Epithelial cell of esophagus (primary cell): ENCODE results near the gene NECTIN4.
A peak's percentile ranks its signal among the peaks of the same experiment; 100 is the strongest.

ENCODE experiments used
- DNase-seq: peaks from one replicate; pipeline ENCODE4 v3.0.0; 2010; ENCODE audit warnings: low read depth
- H3K4me3 ChIP-seq: 2 replicates; pipeline ENCODE4 v1.5.1; 2011; ENCODE audit warnings: mild to moderate bottlenecking, low read length, control low read depth
- TF ChIP-seq, protein P1 (sequence below): IDR thresholded peaks from 2 replicates; pipeline ENCODE4 v1.5.1; 2011; ENCODE audit warnings: low read depth, mild to moderate bottlenecking, low read length, control low read depth, inconsistent platforms; ENCODE audit not compliant: insufficient read depth; ENCODE audit errors: missing control alignments

NECTIN4 gene

DNA sequence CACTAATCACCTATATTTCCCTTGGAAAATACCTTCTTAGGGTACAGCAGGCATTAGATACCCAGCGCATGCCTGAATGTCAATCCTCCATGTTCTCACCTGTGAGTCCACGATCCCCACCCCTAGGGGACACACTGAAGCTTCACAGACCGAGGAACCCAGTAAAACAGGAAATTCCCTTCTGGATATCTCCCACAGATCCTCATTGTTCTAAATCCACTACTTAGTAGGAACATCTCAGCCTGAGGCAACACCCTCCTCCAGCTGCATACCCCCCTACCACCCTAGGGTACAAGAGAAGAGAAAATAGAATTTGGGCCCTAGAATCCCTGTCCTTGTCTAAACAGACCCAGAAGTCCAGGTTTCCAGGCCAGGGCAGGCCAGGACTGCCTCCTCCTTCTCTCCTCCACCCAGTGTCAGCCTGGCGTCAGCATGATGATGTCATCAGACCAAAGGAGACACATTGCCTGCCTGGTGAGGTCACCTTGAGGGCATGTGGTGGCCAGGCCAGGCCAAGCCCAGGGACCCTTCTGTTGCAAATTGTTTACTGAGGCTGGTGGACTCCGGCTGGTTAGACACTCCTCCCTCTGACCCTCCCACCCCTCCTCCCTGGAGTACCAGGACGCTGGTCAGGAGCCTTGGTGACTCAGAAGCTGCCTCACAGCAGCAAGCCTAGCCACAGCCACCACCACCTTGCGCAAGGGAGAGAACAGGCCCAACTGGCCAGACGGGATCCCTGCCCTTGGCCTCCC lies 6.2 kb downstream of the NECTIN4 start:
- TF ChIP-seq, protein P1, sequence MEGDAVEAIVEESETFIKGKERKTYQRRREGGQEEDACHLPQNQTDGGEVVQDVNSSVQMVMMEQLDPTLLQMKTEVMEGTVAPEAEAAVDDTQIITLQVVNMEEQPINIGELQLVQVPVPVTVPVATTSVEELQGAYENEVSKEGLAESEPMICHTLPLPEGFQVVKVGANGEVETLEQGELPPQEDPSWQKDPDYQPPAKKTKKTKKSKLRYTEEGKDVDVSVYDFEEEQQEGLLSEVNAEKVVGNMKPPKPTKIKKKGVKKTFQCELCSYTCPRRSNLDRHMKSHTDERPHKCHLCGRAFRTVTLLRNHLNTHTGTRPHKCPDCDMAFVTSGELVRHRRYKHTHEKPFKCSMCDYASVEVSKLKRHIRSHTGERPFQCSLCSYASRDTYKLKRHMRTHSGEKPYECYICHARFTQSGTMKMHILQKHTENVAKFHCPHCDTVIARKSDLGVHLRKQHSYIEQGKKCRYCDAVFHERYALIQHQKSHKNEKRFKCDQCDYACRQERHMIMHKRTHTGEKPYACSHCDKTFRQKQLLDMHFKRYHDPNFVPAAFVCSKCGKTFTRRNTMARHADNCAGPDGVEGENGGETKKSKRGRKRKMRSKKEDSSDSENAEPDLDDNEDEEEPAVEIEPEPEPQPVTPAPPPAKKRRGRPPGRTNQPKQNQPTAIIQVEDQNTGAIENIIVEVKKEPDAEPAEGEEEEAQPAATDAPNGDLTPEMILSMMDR: no peak
- peak overlapping the region; percentile 36 for H3K4me3 ChIP-seq
- peak; percentile 99 for DNase-seq

DNA sequence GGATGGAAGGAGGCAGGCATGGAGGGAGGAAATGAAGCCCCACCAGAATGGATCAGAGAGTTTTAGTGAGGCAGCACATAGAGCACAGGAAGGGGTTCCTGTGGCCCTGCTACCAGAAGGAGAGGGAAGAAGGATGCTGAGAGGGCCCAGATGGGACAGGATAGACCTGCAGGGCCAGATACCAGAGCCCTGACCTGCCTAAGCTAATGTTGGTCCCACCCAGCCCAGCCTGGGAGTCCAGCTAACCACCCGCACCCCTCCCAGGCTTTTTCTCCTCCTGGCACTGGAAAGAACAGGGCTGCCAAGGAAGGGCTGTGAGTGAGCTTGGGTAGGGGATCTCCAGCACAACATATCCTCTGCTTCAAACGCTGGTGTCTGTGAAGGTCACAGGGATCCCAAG lies 6.9 kb downstream of the NECTIN4 start:
- H3K4me3 ChIP-seq: no peak overlapping the region

DNA sequence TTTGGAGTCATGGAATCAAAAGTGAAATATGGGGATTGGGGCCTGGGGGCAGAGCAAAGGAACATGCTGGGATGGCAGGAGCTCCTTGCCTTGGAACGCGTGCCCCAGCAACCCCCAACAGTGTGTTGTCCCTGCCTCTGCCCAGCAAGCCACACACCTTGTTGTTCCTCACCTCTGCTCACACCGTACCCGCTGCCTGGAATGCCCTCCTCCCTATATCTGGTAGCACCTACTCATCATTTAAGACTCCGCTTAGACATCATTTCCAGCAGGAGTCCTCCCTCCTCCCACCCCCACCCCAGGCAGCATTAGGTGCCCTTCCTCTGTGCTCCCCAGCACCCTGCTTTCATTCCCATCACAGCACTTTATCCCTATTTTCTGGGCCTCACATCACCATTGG lies 7.8 kb downstream of the NECTIN4 start:
- TF ChIP-seq, protein P1: no peak
- peak; percentile 48 for DNase-seq
- no peak overlapping the region for H3K4me3 ChIP-seq

More for the DNA sequence above, 6.9 kb downstream of the NECTIN4 start:
- TF ChIP-seq, protein P1: no peak
- DNase-seq: peak; percentile 73

DNA sequence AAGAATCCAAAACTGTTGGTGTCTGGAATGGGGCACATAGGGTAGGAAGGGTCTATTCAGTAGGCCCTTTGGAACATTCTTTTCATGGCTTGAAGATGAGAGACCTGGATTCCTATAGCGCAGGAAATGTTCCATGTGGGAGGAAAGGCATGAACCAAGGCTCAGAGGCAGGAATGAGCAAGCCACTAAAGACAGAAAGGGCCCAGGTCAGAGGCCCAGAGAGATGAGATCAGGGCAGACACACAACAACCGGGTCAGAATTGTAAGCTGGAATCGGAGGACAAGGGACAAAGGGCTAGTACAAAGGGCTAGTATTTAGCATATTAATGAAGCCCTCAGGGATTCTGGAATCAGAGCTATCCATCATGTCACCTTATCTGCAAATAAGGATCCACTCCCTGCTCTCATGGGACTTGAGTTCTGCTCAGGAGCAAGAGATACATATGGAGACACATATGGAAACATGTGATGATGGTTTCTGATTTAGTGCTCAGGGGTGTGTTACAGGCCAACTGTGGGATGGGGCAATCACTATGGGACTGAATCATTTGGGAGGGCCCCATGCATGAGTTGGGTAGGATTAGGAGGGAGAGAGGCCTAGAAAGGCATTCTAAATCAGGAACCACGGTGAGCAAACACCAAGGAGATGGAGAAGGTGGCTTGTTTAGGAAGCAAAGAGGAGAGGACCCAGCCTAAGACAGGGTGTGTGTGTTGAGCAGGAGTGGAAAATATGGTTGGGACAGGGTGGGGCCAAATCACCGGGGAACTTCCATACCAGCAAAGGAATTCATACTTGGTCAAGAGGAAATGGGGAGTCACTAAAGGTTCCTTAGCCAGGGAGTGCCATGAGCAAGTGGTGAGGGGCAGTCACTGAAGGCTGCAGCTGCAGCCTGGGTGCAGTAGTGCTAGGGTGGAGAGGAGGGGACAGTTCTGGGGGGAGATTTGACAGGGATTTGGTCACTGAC lies 8.6 kb downstream of the NECTIN4 start:
- DNase-seq: peak; percentile 84
- no peak overlapping the region for H3K4me3 ChIP-seq
- TF ChIP-seq, protein P1: no peak

DNA sequence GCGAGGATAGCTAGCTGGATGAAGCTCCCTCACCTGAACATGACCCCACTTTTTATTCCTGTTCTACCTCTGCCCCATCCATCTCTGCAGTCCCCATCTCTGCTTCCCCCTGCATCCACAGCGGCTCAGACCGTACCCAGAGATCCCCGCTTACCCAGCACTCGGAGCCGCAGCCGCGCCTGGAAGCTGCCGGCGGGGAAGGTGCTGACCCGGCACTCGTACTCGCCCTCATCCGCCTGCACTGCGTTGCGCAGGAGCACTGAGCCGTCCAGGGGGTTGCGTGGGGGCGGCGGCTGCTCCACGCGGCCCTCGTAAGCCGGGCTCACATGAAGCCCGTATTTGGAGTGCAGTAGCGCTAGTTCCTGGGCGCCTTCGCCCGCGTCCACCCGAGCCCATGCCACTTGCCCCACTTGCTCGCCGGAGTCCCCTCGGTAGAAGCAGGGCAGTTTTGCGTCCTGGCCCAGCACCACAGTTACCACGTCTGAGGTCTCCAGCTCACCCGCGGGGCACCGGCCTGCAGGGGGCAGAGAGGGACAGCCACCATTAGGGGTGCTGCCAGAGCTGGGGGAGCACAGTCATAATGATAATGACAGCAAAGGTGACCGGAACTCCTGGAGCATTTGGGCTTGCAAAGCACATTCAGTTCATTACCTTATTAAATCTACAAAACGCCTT lies 9.8 kb downstream of the NECTIN4 start:
- H3K4me3 ChIP-seq: no peak overlapping the region
- DNase-seq: no peak
- TF ChIP-seq, protein P1: no peak

DNA sequence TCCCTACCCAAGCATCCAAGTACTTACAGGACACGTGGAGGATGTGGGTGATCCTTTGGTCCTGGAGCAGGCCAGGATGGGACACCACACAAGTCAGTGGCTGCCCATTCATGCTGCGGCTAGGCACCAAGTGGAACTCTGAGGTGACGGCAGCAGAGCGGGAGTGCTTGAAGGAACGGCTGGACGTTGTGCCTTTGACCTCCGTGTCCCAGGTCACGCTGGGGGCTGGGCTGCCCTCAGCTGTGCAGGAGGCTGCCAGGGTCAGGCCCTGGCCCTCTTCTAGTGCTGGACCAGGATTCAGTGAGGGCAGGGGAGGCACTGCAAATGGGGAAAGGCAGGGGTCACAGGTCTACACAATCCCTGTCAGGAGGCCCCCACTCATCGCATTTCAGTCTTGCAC lies 11.9 kb downstream of the NECTIN4 start:
- no peak for DNase-seq
- no peak overlapping the region for H3K4me3 ChIP-seq
- TF ChIP-seq, protein P1: no peak
